GM21786 (cell line): Measurements from ENCODE around the gene ZNF335.
"Not testable (repeated sequence)": the region's sequence is repeated elsewhere in the genome, so short reads cannot be mapped to it uniquely, and the experiment has no call there.

Experiments used
- ATAC-seq: cut with Tn5 transposase; IDR thresholded peaks from one replicate; pipeline ENCODE4 v1.9.1; 2021; ENCODE audit not compliant: unreplicated experiment

Gene ZNF335

GRCh38 chr20:46001498-46001897, 29.5 kb upstream of the ZNF335 start:
- ATAC-seq, result no peak

GRCh38 chr20:46000262-46000996, 28.4 kb upstream of the ZNF335 start:
- no peak for ATAC-seq

GRCh38 chr20:45999557-46000261, 27.7 kb upstream of the ZNF335 start:
- no peak for ATAC-seq

- no peak for ATAC-seq
Observed at GRCh38 chr20:45998761-45999160, 26.8 kb upstream of the ZNF335 start.

- ATAC-seq, result no peak
Observed at GRCh38 chr20:45998337-45998736, 26.3 kb upstream of the ZNF335 start.

GRCh38 chr20:45997187-45997586, 25.2 kb upstream of the ZNF335 start:
- ATAC-seq, result no peak

GRCh38 chr20:45995495-45996097, 23.6 kb upstream of the ZNF335 start:
- ATAC-seq, result not testable (repeated sequence)

GRCh38 chr20:45994761-45995493, 22.9 kb upstream of the ZNF335 start:
- no peak for ATAC-seq

- no peak for ATAC-seq
Observed at GRCh38 chr20:45993197-45993951, 21.4 kb upstream of the ZNF335 start.

GRCh38 chr20:45991616-45992015, 19.6 kb upstream of the ZNF335 start:
- no peak for ATAC-seq

GRCh38 chr20:45988830-45989229, 16.8 kb upstream of the ZNF335 start:
- not testable (repeated sequence) for ATAC-seq

- no peak for ATAC-seq
Observed at GRCh38 chr20:45987108-45987780, 15.2 kb upstream of the ZNF335 start.

- no peak for ATAC-seq
Observed at GRCh38 chr20:45985573-45985972, 13.6 kb upstream of the ZNF335 start.

- ATAC-seq, result no peak
Observed at GRCh38 chr20:45983279-45983743, 11.3 kb upstream of the ZNF335 start.

- ATAC-seq, result no peak
Observed at GRCh38 chr20:45981261-45981660, 9.3 kb upstream of the ZNF335 start.

GRCh38 chr20:45976086-45976485, 4.1 kb upstream of the ZNF335 start:
- ATAC-seq, result no peak

GRCh38 chr20:45975686-45976085, 3.7 kb upstream of the ZNF335 start:
- no peak for ATAC-seq

- no peak for ATAC-seq
Observed at GRCh38 chr20:45974896-45975565, 3.0 kb upstream of the ZNF335 start.

GRCh38 chr20:45972500-45973183, 639 bp upstream of the ZNF335 start:
- no peak for ATAC-seq
